Ovary (tissue), 9 donors: ENCODE measurements around the gene FAM171A2. TPM values are rescaled to one million over a fixed set of nuclear protein-coding genes. Genes with fewer than 3 reads are reported as not detected.
"Not testable (repeated sequence)": the region's sequence is repeated elsewhere in the genome, so short reads cannot be mapped to it uniquely, and the experiment has no call there.

Experiments used
- DNase-seq, 5 donors: peaks; one replicate each; pipeline ENCODE4 v3.0.0-alpha.2; 2019 to 2020
- H3K27ac ChIP-seq, 2 donors: fragments of 200-600 bp; one replicate each; pipeline versions ENCODE4 v1.5.1 to v1.8.0; 2019 to 2022
- H3K27me3 ChIP-seq: fragments of 200-600 bp; one replicate; pipeline ENCODE4 v1.8.0; 2022
- H3K36me3 ChIP-seq: fragments of 200-600 bp; sonication (generic); one replicate; pipeline ENCODE4 v1.5.1; 2019
- H3K4me1 ChIP-seq: one replicate; pipeline ENCODE4 v1.8.1; 2013; ENCODE audit warnings: mild to moderate bottlenecking, moderate library complexity; ENCODE audit not compliant: insufficient read depth
- H3K4me3 ChIP-seq: fragments of 200-600 bp; sonication (generic); one replicate; pipeline ENCODE4 v1.5.1; 2017
- H3K9me3 ChIP-seq, 2 donors: fragments of 200-600 bp in 1 of 2; sonication (generic) in 1 of 2; one replicate each; pipeline versions ENCODE4 v1.5.1 to v1.8.1; 2013 to 2019; ENCODE audit warnings: mild to moderate bottlenecking in 1 of 2, moderate library complexity in 1 of 2
- EP300 ChIP-seq: sonication (generic); formaldehyde crosslinking; IDR thresholded peaks from one replicate; pipeline ENCODE4 v1.6.1; 2017; ENCODE audit warnings: antibody characterized with exemption
- POLR2A ChIP-seq: fragments of 450-650 bp; IDR thresholded peaks from one replicate; pipeline ENCODE4 v1.6.1; 2017; ENCODE audit warnings: antibody characterized with exemption, mild to moderate bottlenecking, moderate library complexity
- WGBS, 3 donors: extraction: QIAGEN DNeasy Blood & Tissue Kit in 1 of 3; methylation state at CpG; one replicate each; pipeline versions ENCODE4 v1.1.5 to v1.1.7; 2013 to 2017; 5-methylcytosine and 5-hydroxymethylcytosine counted together
- intact Hi-C, 4 donors: fragments of 100-400 bp; cut with DNase I; formaldehyde crosslinking; loops; one replicate each; pipeline versions ENCODE4 v1.11.0 to v1.15.1; 2022 to 2023
- polyA plus RNA-seq, 2 donors: library from polyadenylated mRNA; stranded (reverse); fragments of 200-250 nt in 1 of 2; fragments of 350-450 nt in 1 of 2; fragmentation: Illumina TruSeq in 1 of 2; extraction: RNeasy Lipid Tissue Mini Kit (QIAGEN cat#74804) in 1 of 2; gene quantifications; one replicate each; pipeline ENCODE4 v1.2.3, GENCODE V29; 2013 to 2014
- total RNA-seq, 7 donors: library from RNA; depleted of rRNA in 2 of 7; stranded (reverse); fragments of >200 nt in 2 of 7; fragmentation: NEBNext Ultra II Directional in 3 of 7; extraction: Animal tissue kit (Norgen Biotek cat#: 25700) in 3 of 7; gene quantifications; one replicate each; pipeline versions ENCODE4 v1.1.0 to v1.2.4, GENCODE V29; 2016 to 2023
- TF ChIP-seq, protein P1 (sequence below), 3 donors: fragments of 450-650 bp in 2 of 3; fragments of 200-600 bp in 1 of 3; IDR thresholded peaks; one replicate each; pipeline versions ENCODE4 v1.5.1 to v1.8.0; 2016 to 2022; ENCODE audit warnings: antibody characterized with exemption in 3 of 3, mild to moderate bottlenecking in 1 of 3
- donor health status: DM: no; HTN: no; CAD: no; lungs with moderate emphysema.
- donor health status: DM: no; HTN: no; CAD: no.
- donor health status: Bipolar disorder and iron deficiency.
- donor health status: DM: yes; HTN: yes; CAD: no.
- donor health status: DM: no; HTN: no; CAD: no.
- donor health status: DM: yes; HTN: yes; CAD: no.

Gene FAM171A2
- total and polyA plus RNA-seq, 9 donors: 0.17 to 23.7 (median 10.6) TPM

DNA sequence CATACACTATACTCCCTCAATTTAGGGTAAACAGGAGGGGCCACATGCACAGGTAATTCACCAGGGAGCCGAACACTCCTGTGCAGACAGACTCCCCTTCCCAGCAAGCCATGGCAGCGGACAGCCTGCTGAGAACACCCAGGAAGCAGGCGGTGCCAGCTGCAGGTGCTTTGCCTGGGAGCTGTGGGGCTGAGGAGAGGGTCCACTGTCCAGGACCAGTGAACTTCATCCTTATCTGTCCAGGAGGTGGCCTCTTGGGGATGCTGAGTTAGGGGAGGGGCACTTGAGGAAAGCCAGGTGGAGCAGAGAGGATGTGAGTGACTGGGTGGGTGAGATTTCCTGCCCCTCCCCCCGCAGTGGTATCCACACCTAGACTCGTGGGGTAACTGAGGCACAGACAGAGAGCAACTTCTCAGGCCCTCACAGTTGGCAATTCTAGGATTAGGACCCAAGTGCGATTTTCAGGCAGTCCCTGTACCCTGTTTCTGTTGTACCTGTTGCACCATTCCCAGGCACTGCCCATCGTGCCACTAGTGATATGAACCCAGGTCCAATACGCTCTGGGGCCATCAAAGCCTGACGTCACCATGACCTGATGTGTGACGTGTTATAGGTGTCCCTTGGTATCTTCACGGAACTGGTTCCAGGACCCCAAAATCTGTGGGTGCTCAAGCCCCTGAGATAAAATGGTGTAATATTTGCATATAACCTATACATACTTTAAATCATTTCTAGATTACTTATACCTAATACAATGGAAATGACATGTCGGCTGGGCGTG is 17.4 kb downstream of the FAM171A2 start:
- WGBS, 3 donors: 68 to 76% (median 71%) methylated on average over 12 to 13 of the region's 13 CpGs
- TF ChIP-seq, protein P1, sequence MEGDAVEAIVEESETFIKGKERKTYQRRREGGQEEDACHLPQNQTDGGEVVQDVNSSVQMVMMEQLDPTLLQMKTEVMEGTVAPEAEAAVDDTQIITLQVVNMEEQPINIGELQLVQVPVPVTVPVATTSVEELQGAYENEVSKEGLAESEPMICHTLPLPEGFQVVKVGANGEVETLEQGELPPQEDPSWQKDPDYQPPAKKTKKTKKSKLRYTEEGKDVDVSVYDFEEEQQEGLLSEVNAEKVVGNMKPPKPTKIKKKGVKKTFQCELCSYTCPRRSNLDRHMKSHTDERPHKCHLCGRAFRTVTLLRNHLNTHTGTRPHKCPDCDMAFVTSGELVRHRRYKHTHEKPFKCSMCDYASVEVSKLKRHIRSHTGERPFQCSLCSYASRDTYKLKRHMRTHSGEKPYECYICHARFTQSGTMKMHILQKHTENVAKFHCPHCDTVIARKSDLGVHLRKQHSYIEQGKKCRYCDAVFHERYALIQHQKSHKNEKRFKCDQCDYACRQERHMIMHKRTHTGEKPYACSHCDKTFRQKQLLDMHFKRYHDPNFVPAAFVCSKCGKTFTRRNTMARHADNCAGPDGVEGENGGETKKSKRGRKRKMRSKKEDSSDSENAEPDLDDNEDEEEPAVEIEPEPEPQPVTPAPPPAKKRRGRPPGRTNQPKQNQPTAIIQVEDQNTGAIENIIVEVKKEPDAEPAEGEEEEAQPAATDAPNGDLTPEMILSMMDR (IDR thresholded peaks at IDR 0.05): no peak
- TF ChIP-seq POLR2A: no peak
- TF ChIP-seq EP300: no peak
- no peak overlapping the region for H3K4me3 ChIP-seq
- H3K27me3 ChIP-seq: no peaks in the 10 kb centered on the region
- intact Hi-C loops: no loop called here
- peaks cover 5% of the 10 kb centered on the region for H3K4me1 ChIP-seq
- DNase-seq: no peak
- H3K27ac ChIP-seq: no peak overlapping the region
- H3K36me3 ChIP-seq: no peaks in the 10 kb centered on the region
- no peaks in the 10 kb centered on the region for H3K9me3 ChIP-seq

- intact Hi-C loops: no loop called here
- no peaks in the 10 kb centered on the region for H3K27me3 ChIP-seq
- peak overlapping the region; percentile 73 to 78 for H3K27ac ChIP-seq
- H3K36me3 ChIP-seq: no peaks in the 10 kb centered on the region
- WGBS, 3 donors: 2 to 3% (median 2%) methylated on average over 21 of the region's 21 CpGs
- TF ChIP-seq EP300: no peak
- TF ChIP-seq, protein P1 (IDR thresholded peaks at IDR 0.05): peak in 2 of 3 donors; percentile 15 to 36
- TF ChIP-seq POLR2A: no peak
- no peaks in the 10 kb centered on the region for H3K9me3 ChIP-seq
- peaks cover 5% of the 10 kb centered on the region for H3K4me1 ChIP-seq
- H3K4me3 ChIP-seq: peak overlapping the region; percentile 55
- peak in 4 of 5 donors; percentile 51 to 62 (median 58) for DNase-seq
These were observed 18.1 kb downstream of the FAM171A2 start for GRCh38 chr17:44345454-44346026.

DNA sequence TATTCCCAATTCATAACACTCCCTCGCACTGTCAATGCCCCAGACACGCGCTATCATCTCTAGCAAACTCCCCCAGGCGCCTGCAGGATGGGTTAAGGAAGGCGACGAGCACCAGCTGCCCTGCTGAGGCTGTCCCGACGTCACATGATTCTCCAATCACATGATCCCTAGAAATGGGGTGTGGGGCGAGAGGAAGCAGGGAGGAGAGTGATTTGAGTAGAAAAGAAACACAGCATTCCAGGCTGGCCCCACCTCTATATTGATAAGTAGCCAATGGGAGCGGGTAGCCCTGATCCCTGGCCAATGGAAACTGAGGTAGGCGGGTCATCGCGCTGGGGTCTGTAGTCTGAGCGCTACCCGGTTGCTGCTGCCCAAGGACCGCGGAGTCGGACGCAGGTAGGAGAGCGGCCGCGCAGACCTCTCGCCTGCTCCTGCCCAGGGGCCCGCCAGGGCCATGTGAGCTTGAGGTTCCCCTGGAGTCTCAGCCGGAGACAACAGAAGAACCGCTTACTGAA is 18.7 kb downstream of the FAM171A2 start, which contains the start of gene GRN:
TSS of gene GRN (plus strand) at position 364 of the 515 bp plus-strand sequence. CDS start 3,863 bp downstream, outside the sequence.
- Histone ChIP-seq H3K4me3 (peak within 1 kb of the TSS; percentile 55), H3K36me3 (no peaks in the 10 kb centered on the region), H3K27ac (peak within 1 kb of the TSS; percentile 73 to 78), H3K27me3 (no peaks in the 10 kb centered on the region), H3K4me1 (peaks cover 5% of the 10 kb centered on the region), H3K9me3 (no peaks in the 10 kb centered on the region)
- TF ChIP-seq POLR2A: peak; percentile 35
- no peak for TF ChIP-seq EP300
- DNase-seq: peak; percentile 91 to 95 (median 93)
- 0 to 1% (median 0%) methylated on average over 25 to 26 of the region's 26 CpGs for WGBS, 3 donors
- intact Hi-C loops: no loop called here

DNA sequence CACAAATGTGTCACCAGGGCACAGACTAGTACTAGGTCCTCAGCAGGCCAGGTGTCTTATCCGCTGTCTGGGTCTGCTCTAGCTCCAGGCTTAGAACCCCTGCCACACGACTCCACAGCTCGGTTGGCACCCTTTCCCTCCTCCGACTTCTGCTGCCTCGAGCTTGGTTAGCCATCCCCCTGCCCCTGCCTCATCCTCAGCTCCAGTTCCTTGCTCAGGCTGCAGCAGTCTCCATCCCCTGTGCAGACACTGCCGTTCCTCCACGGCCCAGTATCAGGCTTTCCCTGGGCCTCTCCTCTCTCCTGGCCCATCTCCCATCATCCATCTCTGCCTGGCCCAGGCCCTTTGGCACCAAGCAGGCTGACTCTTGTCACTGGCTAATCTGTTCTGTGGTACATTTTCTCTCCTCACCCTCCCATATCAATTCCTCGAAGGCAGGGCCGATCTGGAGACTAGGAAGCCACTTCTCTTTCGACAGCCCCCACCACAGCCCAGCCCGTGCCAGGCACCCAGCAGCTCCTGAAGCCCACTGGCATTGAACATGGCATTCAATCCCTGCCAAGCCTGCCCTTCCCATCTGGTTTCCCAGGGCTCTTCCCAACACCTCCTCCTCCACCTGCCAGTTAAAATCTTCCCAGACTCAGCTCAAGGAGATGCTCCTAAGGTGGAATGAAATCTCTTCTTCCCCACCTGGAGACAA is 20.0 kb downstream of the FAM171A2 start:
- Histone ChIP-seq H3K4me1 (peaks cover 5% of the 10 kb centered on the region), H3K27ac (no peak overlapping the region), H3K9me3 (no peaks in the 10 kb centered on the region), H3K36me3 (no peaks in the 10 kb centered on the region), H3K4me3 (no peak overlapping the region), H3K27me3 (no peaks in the 10 kb centered on the region)
- intact Hi-C loops: no loop called here
- 56 to 69% (median 68%) methylated on average over 11 of the region's 11 CpGs for WGBS, 3 donors
- no peak for TF ChIP-seq EP300
- TF ChIP-seq, protein P1 (IDR thresholded peaks at IDR 0.05): no peak
- no peak for TF ChIP-seq POLR2A
- DNase-seq: no peak

- H3K4me3 ChIP-seq, intact Hi-C loops, H3K4me1 ChIP-seq, H3K27me3 ChIP-seq, H3K9me3 ChIP-seq, H3K27ac ChIP-seq, H3K36me3 ChIP-seq, DNase-seq: not testable (repeated sequence)
- 64 to 68% (median 67%) methylated on average over 5 of the region's 5 CpGs for WGBS, 3 donors
These were observed 23.1 kb downstream of the FAM171A2 start for GRCh38 chr17:44340553-44340952.
